ENCODE data around the gene IGSF8.

IGSF8 gene

DNA sequence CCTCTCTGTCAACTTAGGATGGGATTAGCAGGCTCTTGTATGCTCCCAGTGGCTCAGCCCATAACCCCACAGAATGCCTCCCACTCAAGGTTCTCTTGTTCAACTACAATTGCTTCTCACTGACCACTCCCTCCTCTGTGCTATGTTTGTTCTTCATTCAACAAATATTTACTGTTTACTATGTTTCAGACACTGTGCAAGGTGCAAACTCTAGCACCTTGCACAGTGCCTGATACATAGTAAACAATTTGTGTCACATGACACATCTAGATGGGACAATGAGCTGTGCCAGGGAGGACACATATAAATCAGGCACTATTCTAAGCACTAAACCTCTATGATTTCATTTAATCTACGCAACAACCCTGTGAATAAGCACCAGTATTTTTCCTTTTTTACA is 32.5 kb upstream of the IGSF8 start:
- TF ChIP-seq, protein P1, sequence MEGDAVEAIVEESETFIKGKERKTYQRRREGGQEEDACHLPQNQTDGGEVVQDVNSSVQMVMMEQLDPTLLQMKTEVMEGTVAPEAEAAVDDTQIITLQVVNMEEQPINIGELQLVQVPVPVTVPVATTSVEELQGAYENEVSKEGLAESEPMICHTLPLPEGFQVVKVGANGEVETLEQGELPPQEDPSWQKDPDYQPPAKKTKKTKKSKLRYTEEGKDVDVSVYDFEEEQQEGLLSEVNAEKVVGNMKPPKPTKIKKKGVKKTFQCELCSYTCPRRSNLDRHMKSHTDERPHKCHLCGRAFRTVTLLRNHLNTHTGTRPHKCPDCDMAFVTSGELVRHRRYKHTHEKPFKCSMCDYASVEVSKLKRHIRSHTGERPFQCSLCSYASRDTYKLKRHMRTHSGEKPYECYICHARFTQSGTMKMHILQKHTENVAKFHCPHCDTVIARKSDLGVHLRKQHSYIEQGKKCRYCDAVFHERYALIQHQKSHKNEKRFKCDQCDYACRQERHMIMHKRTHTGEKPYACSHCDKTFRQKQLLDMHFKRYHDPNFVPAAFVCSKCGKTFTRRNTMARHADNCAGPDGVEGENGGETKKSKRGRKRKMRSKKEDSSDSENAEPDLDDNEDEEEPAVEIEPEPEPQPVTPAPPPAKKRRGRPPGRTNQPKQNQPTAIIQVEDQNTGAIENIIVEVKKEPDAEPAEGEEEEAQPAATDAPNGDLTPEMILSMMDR (IDR thresholded peaks at IDR 0.05; ENCODE audit: low read depth, low read length), result no peak
- DNase-seq (ENCODE audit: extremely low read depth, low read depth), result no peak

DNA sequence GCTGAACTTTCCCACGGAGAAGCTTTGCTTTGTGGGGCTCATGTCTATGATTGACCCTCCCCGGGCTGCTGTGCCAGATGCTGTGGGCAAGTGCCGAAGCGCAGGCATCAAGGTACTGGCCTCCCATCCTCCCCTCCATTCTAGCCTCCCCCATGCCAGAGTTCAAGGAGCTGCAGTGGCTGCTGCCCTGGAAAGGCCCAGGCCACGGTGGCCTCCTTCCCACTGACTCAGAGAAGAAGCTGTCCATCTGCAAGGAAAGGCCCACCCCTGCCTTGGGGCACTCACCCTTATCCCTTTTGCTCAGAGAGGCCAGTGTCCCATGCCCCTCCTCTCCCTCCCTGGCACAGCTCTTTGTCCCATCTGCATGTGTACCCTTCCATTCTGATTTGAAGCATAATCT is 32.1 kb upstream of the IGSF8 start:
- TF ChIP-seq, protein P1 (IDR thresholded peaks at IDR 0.05; ENCODE audit: low read depth, low read length), result no peak
- DNase-seq (ENCODE audit: extremely low read depth, low read depth), result no peak

DNA sequence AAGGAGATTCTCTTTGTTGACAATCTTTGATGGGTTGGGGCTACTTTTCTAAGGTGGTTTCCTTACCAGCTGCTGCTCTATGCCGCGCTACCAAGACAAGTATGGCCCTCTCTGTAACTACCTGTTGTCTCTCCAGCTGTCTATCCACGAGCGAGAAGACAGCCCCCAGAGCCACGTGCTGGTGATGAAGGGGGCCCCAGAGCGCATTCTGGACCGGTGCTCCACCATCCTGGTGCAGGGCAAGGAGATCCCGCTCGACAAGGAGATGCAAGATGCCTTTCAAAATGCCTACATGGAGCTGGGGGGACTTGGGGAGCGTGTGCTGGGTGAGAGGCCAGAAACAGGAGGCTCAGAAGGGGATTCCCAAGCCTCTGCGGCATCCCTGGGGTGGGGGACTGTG is 31.5 kb upstream of the IGSF8 start:
- TF ChIP-seq, protein P1 (IDR thresholded peaks at IDR 0.05; ENCODE audit: low read depth, low read length), result no peak
- DNase-seq (ENCODE audit: extremely low read depth, low read depth), result no peak

DNA sequence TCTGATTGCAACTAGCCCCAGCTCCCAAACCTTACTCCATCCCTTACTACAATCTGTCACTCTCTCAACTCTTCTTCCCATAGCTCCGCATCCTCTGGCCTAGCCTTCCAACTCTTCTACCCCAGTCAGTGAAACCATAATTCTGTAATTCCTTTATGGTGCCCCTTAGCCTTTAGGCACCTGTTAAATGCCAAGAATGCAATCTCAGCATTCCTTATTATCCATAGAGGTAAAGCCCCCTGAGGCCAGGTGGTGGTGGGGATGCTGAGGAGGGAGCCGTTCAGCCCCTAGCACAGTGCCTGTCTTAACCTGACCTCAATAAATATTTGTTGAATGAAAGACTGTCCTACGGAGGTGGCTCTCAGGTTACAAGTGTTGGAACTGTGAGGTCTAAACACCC is 31.1 kb upstream of the IGSF8 start:
- no peak for DNase-seq (ENCODE audit: extremely low read depth, low read depth)
- TF ChIP-seq, protein P1 (IDR thresholded peaks at IDR 0.05; ENCODE audit: low read depth, low read length), result no peak

DNA sequence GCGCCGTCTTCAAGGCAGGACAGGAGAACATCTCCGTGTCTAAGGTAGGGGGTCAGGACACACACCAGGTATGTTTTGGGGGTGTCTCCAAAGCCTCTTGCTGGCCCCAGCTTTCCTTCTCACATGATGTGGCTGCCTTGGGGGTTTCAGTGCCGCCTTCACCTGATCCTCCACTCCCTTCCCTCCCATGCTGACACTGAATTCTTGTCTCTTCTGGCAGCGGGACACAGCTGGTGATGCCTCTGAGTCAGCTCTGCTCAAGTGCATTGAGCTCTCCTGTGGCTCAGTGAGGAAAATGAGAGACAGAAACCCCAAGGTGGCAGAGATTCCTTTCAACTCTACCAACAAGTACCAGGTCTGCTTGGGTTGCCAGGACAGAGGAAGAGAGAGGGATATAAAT is 30.6 kb upstream of the IGSF8 start:
- TF ChIP-seq, protein P1 (IDR thresholded peaks at IDR 0.05; ENCODE audit: low read depth, low read length), result no peak
- no peak for DNase-seq (ENCODE audit: extremely low read depth, low read depth)

DNA sequence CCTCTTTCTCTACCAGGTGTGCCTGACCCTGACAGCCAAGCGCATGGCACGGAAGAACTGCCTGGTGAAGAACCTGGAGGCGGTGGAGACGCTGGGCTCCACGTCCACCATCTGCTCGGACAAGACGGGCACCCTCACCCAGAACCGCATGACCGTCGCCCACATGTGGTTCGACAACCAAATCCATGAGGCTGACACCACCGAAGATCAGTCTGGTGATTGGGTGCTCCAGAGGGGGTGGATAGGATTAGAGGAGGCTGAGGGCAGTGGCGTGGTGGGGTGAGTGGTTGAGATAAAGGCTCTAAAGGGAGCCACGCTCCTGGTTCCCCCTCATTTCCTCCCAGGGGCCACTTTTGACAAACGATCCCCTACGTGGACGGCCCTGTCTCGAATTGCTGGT is 30.2 kb upstream of the IGSF8 start:
- TF ChIP-seq, protein P1 (IDR thresholded peaks at IDR 0.05; ENCODE audit: low read depth, low read length), result no peak
- no peak for DNase-seq (ENCODE audit: extremely low read depth, low read depth)

DNA sequence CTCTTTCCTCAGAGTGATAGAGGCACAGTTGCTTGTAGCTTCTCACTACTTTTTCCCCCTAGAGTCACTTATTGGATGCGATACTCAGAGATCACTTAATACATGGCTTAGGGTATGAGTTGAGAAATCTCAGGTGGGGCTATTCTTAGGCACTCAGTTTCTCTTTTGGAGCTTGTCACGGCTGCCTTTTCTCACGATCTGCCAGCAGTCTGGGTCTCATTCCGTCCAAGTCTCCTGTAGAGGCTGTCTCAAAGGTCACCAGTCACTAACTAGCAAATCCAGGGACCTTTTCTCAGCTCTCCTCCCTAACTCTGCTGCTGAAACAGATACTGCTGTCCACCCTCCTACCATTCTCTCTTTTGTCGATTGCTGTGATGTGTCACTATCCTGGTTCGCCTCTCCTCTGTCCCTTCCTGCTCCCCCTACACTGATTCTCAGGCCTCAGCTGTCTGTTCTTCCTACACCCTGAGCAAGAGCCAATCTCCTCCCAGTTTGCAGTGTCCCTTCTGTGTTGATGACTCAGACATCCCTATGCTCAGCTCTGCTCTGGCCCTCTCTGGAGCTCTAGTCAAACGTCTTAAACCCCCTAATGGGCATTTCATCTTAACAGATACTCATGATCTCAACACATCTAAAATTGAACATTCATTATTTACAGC is 29.6 kb upstream of the IGSF8 start:
- TF ChIP-seq, protein P1 (IDR thresholded peaks at IDR 0.05; ENCODE audit: low read depth, low read length), result no peak
- no peak for DNase-seq (ENCODE audit: extremely low read depth, low read depth)

Data from AG09319 (cell line).